Body of pancreas (tissue), 4 donors: Measurements from ENCODE around the gene CCSAP. TPM values are rescaled to one million over a fixed set of nuclear protein-coding genes. Genes with fewer than 3 reads are reported as not detected.

Experiments used
- ATAC-seq: fragments of 150-250 bp; one replicate; pipeline ENCODE4 v1.9.1; 2016
- DNase-seq, 4 donors: peaks; one replicate each; pipeline ENCODE4 v3.0.0-alpha.2; 2019
- H3K27ac ChIP-seq, 4 donors: fragments of 200-600 bp; sonication (generic); 1 replicate in 3 of 4; 2 replicates in 1 of 4; pipeline versions ENCODE4 v1.5.1 to v1.6.1; 2016 to 2019; ENCODE audit warnings: mild to moderate bottlenecking in 1 of 4, mixed read lengths in 1 of 4, moderate library complexity in 1 of 4
- H3K27me3 ChIP-seq, 2 donors: fragments of 200-600 bp; sonication (generic); one replicate each; pipeline ENCODE4 v1.6.0; 2016; ENCODE audit warnings: mild to moderate bottlenecking in 1 of 2
- H3K36me3 ChIP-seq, 2 donors: fragments of 200-600 bp; sonication (generic); replicated peaks in 1 of 2; 2 replicates each; pipeline ENCODE4 v1.5.1; 2016; ENCODE audit warnings: low read depth in 2 of 2; ENCODE audit not compliant: insufficient read depth in 1 of 2
- H3K4me1 ChIP-seq: fragments of 200-600 bp; sonication (generic); one replicate; pipeline ENCODE4 v1.6.0; 2016
- H3K4me3 ChIP-seq, 2 donors: fragments of 200-600 bp; sonication (generic); 1 replicate in 1 of 2; 2 replicates in 1 of 2; pipeline ENCODE4 v1.5.1; 2016 to 2019
- H3K9me3 ChIP-seq, 3 donors: fragments of 200-600 bp; sonication (generic); 1 replicate in 2 of 3; 2 replicates in 1 of 3; pipeline ENCODE4 v1.5.1; 2016
- CTCF ChIP-seq, 7 experiments: fragments of 450-650 bp in 4 of 7; fragments of 200-600 bp in 3 of 7; sonication (generic) in 3 of 7; IDR thresholded peaks; one replicate each; pipeline ENCODE4 v1.5.1; 2016 to 2019; ENCODE audit warnings: antibody characterized with exemption in 7 of 7
- POLR2A ChIP-seq, 3 donors: fragments of 450-650 bp; IDR thresholded peaks; one replicate each; pipeline ENCODE4 v1.6.1; 2016; ENCODE audit warnings: antibody characterized with exemption in 3 of 3, mild to moderate bottlenecking in 2 of 3
- WGBS, 2 donors: methylation state at CpG; one replicate each; pipeline ENCODE4 v1.1.5; 2017; 5-methylcytosine and 5-hydroxymethylcytosine counted together
- intact Hi-C: fragments of 100-400 bp; cut with DNase I; formaldehyde crosslinking; loops from one replicate; pipeline ENCODE4 v1.15.1; 2023
- total RNA-seq, 2 donors: library from RNA; depleted of rRNA; stranded (reverse); fragments of >200 nt; gene quantifications; one replicate each; pipeline ENCODE4 v1.1.0, GENCODE V29; 2016

Gene CCSAP
- total RNA-seq, 2 donors from 2014 or later = 1.6 to 2.0 TPM

- no peaks in the 10 kb centered on the region for H3K27me3 ChIP-seq
- ATAC-seq (no peak), DNase-seq (no peak)
- H3K27ac ChIP-seq = no peak overlapping the region
- no peaks in the 10 kb centered on the region for H3K36me3 ChIP-seq
- H3K4me1 ChIP-seq = peaks cover 17% of the 10 kb centered on the region
- WGBS, 2 donors = 90 to 94% methylated on average over 3 of the region's 3 CpGs
- H3K9me3 ChIP-seq = no peaks in the 10 kb centered on the region
- no peak for TF ChIP-seq CTCF (IDR thresholded peaks at IDR 0.05)
- TF ChIP-seq POLR2A (IDR thresholded peaks at IDR 0.05) = no peak
- intact Hi-C loops = no loop called here
- no peak overlapping the region for H3K4me3 ChIP-seq
Observed at GRCh38 chr1:229339520-229339919, 3.3 kb downstream of the CCSAP start.

DNA sequence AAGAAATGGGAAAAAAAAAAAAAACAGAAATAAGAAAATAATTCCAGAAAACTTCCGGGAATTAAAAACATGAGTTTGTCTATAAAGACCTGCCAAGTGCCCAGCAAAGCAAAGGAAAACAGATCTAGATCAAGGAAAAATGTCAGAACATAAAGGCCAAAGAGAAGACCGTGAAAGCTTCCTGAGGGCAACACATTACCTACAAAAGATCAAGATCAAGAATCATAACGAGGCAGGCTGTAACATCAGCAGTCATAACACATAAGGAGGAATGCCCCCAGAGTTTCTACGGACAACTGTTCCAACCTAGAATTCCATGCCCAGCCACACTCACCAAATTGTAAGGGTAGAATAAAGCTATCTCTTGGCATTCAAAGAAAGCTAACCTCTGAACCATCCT is 3.8 kb downstream of the CCSAP start:
- Histone ChIP-seq H3K4me3 (no peak overlapping the region), H3K27ac (no peak overlapping the region), H3K36me3 (no peaks in the 10 kb centered on the region), H3K9me3 (no peaks in the 10 kb centered on the region), H3K27me3 (no peaks in the 10 kb centered on the region), H3K4me1 (peaks cover 17% of the 10 kb centered on the region)
- WGBS, 2 donors = 93 to 95% methylated on average over 4 of the region's 4 CpGs
- intact Hi-C loops = no loop called here
- TF ChIP-seq CTCF (IDR thresholded peaks at IDR 0.05) = no peak
- no peak for TF ChIP-seq POLR2A (IDR thresholded peaks at IDR 0.05)
- no peak for ATAC-seq
- no peak for DNase-seq

- TF ChIP-seq CTCF (IDR thresholded peaks at IDR 0.05) (no peak), POLR2A (IDR thresholded peaks at IDR 0.05) (no peak)
Observed at GRCh38 chr1:229336345-229336744, 6.5 kb downstream of the CCSAP start.

GRCh38 chr1:229334716-229335115 is 8.1 kb downstream of the CCSAP start:
- intact Hi-C loops = no loop called here
- Histone ChIP-seq H3K4me3 (no peak overlapping the region), H3K27ac (no peak overlapping the region), H3K27me3 (no peaks in the 10 kb centered on the region), H3K36me3 (no peaks in the 10 kb centered on the region), H3K9me3 (no peaks in the 10 kb centered on the region), H3K4me1 (no peaks in the 10 kb centered on the region)
- no peak for ATAC-seq
- 94 to 100% methylated on average over 2 of the region's 2 CpGs for WGBS, 2 donors
- no peak for DNase-seq
- TF ChIP-seq CTCF (IDR thresholded peaks at IDR 0.05) (no peak), POLR2A (IDR thresholded peaks at IDR 0.05) (no peak)

More at GRCh38 chr1:229336345-229336744, 6.5 kb downstream of the CCSAP start:
- H3K9me3 ChIP-seq = no peaks in the 10 kb centered on the region
- no peak for ATAC-seq
- H3K27me3 ChIP-seq = no peaks in the 10 kb centered on the region
- H3K4me3 ChIP-seq = no peak overlapping the region
- H3K4me1 ChIP-seq = peaks cover 3% of the 10 kb centered on the region
- WGBS, 2 donors = 92 to 96% methylated on average over 3 of the region's 3 CpGs
- no peak overlapping the region for H3K27ac ChIP-seq
- DNase-seq = no peak
- intact Hi-C loops = no loop called here
- H3K36me3 ChIP-seq = no peaks in the 10 kb centered on the region

DNA sequence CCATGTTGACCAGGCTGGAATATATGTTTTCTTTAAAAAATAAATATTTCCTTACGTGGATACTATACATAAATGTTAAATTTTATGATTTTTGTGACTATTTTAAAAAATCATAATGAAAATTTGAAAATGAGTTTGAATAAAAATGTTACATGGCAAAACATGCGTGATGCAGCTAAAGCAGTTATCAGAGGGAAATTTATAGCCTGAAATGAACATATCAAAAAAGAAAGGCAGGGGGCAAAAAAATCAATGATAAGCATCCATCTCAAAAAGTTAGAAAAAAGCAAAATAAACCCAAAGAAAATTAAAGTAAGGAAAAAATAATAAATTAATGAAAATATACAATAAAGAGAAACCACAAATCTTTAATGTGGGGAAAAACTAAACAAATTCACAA is 8.6 kb downstream of the CCSAP start:
- no peak overlapping the region for H3K27ac ChIP-seq
- H3K9me3 ChIP-seq = no peaks in the 10 kb centered on the region
- intact Hi-C loops = no loop called here
- no peak for TF ChIP-seq CTCF (IDR thresholded peaks at IDR 0.05)
- TF ChIP-seq POLR2A (IDR thresholded peaks at IDR 0.05) = no peak
- DNase-seq (no peak), ATAC-seq (no peak)
- 71 to 98% methylated on average over 2 of the region's 2 CpGs for whole genome bisulfite sequencing, 2 donors
- no peaks in the 10 kb centered on the region for H3K36me3 ChIP-seq
- H3K4me1 ChIP-seq = no peaks in the 10 kb centered on the region
- H3K27me3 ChIP-seq = no peaks in the 10 kb centered on the region
- no peak overlapping the region for H3K4me3 ChIP-seq
